Bronchial epithelial cell (primary cell): ENCODE measurements around the gene FXYD4. TPM values are rescaled to one million over a fixed set of nuclear protein-coding genes. Genes with fewer than 3 reads are reported as not detected.

ENCODE experiments used
- DNase-seq: peaks from one replicate; pipeline ENCODE4 v3.0.0-alpha.2; 2010; ENCODE audit warnings: low read depth
- FAIRE-seq: peaks from 2 replicates; lab custom pipeline; 2011; peaks lifted over from hg19 to GRCh38; lab: Jason Lieb, UNC
- H3K27me3 ChIP-seq: 2 replicates; pipeline ENCODE4 v1.5.1; 2011; ENCODE audit warnings: low read length; ENCODE audit not compliant: control insufficient read depth, insufficient read depth
- H3K36me3 ChIP-seq: 2 replicates; pipeline ENCODE4 v1.5.1; 2011; ENCODE audit warnings: low read length; ENCODE audit not compliant: control insufficient read depth, insufficient read depth
- H3K4me3 ChIP-seq: 2 replicates; pipeline ENCODE4 v1.5.1; 2011; ENCODE audit warnings: mild to moderate bottlenecking, low read depth, low read length, control low read depth
- total RNA-seq: library from RNA; depleted of rRNA; stranded (reverse); fragments of >200 nt; gene quantifications from 2 replicates; pipeline ENCODE4 v1.2.1, GENCODE V29; 2014
- TF ChIP-seq, protein P1 (sequence below): IDR thresholded peaks from 2 replicates; pipeline ENCODE4 v1.5.1; 2011; ENCODE audit warnings: mild to moderate bottlenecking, moderate library complexity, low read length, control low read depth, inconsistent platforms; ENCODE audit not compliant: insufficient read depth, severe bottlenecking

Gene FXYD4
- total RNA-seq, 1 donor from 2014 or later, result not detected

DNA sequence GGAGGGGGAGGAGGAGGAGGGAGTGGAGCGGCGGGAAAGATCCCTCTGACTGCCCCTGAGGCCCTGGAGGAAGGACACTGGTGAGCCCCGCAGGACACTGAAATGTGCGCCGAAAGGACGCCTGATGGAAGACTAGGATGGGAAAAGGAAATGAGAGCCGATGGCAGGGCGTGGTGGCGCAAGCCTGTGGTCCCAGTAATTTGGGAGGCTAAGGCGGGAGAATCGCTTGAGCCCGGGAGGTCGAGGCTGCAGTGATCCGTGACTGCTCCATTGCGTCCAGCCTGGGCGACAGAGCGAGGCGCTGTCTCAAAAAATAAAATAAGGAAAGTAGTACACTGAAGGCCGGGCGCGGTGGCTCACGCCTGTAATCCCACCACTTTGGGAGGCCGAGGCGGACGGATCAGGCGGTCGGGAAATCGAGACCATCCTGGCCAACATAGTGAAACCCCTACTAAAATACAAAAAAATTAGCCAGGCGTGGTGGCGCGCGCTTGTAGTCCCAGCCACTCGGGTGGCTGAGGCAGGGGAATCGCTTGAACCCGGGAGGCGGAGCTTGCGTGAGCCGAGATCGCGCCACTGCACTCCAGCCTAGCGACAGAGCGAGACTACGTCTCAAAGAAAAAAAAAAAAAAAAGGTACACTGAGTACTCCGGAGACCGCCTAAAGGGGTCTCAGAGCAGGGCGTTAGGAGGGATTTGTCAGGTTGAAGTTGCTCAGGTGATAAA, 38.1 kb downstream of the FXYD4 start:
- no peak for DNase-seq

DNA sequence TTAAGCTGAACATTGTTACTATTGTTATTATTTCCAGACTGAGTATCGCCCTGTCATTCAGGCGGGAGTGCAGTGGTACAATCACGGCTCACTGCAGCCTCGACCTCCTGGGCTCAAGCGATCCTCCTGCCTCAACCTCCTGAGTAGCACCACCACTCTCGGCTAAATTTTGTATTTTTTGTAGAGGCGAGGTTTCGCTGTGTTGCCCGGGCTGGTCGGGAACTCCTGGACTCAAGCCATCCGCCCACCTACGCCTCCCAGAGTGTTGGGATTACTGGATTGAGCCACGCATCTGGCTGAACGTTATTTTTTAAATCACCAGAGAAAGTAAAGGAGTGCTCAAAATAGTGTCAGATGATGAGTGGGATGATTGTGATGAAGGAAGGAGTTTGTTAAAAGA, 38.9 kb downstream of the FXYD4 start:
- no peak for FAIRE-seq
- Histone ChIP-seq H3K4me3 (no peak overlapping the region), H3K27me3 (no peaks in the 10 kb centered on the region), H3K36me3 (peaks cover 1% of the 10 kb centered on the region)
- TF ChIP-seq, protein P1, sequence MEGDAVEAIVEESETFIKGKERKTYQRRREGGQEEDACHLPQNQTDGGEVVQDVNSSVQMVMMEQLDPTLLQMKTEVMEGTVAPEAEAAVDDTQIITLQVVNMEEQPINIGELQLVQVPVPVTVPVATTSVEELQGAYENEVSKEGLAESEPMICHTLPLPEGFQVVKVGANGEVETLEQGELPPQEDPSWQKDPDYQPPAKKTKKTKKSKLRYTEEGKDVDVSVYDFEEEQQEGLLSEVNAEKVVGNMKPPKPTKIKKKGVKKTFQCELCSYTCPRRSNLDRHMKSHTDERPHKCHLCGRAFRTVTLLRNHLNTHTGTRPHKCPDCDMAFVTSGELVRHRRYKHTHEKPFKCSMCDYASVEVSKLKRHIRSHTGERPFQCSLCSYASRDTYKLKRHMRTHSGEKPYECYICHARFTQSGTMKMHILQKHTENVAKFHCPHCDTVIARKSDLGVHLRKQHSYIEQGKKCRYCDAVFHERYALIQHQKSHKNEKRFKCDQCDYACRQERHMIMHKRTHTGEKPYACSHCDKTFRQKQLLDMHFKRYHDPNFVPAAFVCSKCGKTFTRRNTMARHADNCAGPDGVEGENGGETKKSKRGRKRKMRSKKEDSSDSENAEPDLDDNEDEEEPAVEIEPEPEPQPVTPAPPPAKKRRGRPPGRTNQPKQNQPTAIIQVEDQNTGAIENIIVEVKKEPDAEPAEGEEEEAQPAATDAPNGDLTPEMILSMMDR, result no peak
- DNase-seq, result no peak

More for the DNA sequence above, 38.1 kb downstream of the FXYD4 start:
- Histone ChIP-seq H3K36me3 (peaks cover 1% of the 10 kb centered on the region), H3K4me3 (peak overlapping the region; percentile 88), H3K27me3 (no peaks in the 10 kb centered on the region)
- TF ChIP-seq, protein P1, result no peak
- no peak for FAIRE-seq

DNA sequence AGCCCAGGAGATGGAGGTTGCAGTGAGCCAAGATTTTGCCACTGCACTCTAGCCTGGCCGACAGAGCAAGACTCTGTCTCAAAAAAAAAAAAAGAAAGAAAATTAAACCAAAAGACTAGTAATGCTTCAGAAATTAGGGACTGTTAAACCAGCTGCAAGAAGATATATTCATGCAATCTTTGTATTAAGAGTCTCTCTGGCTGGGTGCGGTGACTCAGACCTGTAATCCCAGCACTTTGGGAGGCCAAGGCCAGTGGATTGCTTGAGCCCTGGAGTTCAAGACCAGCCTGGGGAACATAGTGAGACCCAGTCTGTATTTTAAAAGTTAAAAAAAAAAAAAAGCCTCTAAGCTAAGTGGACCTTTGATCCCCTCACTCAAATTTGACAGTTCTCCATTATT, 40.1 kb downstream of the FXYD4 start:
- no peaks in the 10 kb centered on the region for H3K27me3 ChIP-seq
- FAIRE-seq (no peak), DNase-seq (no peak)
- H3K36me3 ChIP-seq, result no peaks in the 10 kb centered on the region
- TF ChIP-seq, protein P1, result no peak
- no peak overlapping the region for H3K4me3 ChIP-seq

DNA sequence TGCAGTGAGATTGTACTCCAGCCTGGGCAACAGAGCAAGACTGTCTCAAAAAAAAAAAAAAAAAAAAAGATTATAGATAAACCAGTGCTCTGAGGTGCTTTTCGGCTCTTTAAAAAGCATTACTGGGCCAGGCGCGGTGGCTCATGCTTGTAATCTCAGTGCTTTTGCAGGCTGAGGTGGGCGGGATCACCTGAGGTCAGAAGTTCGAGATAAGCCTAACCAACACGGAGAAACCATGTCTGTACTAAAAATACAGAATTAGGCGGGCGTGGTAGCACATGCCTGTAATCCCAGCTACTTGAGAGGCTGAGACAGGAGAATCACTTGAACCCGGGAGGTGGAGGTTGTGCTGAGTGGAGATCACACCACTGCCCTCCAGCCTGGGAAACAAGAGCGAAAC, 44.1 kb downstream of the FXYD4 start:
- TF ChIP-seq, protein P1, result no peak
- no peak for FAIRE-seq
- no peak overlapping the region for H3K4me3 ChIP-seq
- no peak for DNase-seq
- no peaks in the 10 kb centered on the region for H3K27me3 ChIP-seq
- H3K36me3 ChIP-seq, result no peaks in the 10 kb centered on the region

DNA sequence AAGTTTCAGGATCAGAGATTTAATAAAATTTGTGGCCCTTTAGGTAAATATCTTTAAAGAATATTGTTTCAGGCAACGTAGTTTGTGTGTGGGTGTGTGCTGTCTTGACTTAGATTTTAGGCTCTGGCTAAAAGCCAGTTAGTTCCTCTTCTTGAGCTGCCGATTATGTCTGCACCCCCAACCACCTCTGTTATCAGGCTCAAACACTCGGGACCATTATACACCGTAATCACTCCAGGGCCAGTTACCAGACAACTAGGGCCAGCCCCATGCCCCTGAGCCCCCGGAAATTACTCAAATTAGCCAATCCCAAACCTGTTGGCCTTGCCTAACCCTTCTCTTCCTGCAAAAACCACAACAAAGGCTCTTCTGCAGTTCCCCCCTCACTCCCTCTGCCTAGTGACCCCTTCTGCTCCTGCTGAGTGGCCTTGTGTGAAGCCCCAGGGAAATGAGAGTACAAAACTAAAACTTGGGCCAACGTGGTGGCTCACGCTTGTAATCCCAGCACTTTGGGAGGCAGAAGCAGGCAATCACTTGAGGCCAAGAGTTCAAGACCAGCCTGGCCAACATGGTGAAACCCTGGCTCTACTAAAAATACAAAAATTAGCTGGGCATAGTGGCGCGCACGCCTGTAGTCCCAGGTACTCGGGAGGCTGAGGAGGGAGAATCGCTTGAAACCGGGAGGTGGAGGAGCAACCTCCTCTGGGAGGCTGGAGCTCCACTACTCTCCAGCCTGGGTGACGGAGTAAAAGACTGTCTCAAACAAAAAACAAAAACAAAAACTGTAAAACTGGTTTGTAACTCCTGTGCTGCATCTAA, 46.7 kb downstream of the FXYD4 start:
- no peak for DNase-seq
- FAIRE-seq, result no peak
- TF ChIP-seq, protein P1, result no peak
- Histone ChIP-seq H3K36me3 (no peaks in the 10 kb centered on the region), H3K27me3 (no peaks in the 10 kb centered on the region), H3K4me3 (no peak overlapping the region)
